Effector CD8-positive, alpha-beta T cell (primary cell): Measurements from ENCODE around the gene CPT1B.
"Not testable (repeated sequence)": the region's sequence is repeated elsewhere in the genome, so short reads cannot be mapped to it uniquely, and the experiment has no call there.

Experiments used
- DNase-seq: peaks from one replicate; lab custom pipeline; 2025; lab: John Stamatoyannopoulos, UW

CPT1B gene

DNA sequence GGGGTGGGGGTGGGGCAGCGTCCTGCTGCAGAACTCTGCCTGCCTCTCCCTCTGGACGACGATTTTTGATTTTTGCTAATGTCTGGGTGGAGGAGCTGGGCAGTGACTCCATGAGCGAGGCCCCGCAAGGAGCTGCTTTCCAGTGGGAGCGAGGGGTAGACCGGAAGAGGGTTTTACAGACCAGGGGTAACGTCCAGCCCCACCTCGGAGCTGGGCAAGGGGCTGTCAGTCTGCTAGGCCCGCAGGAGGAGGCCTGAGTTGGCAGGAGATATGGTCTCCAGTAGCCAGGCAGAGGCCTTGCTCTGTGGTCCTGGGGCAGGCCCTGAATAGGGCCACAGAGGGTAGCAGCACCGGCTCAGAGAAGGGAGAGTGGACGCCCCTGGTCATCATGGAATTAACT, 31.4 kb upstream of the CPT1B start:
- DNase-seq = no peak

DNA sequence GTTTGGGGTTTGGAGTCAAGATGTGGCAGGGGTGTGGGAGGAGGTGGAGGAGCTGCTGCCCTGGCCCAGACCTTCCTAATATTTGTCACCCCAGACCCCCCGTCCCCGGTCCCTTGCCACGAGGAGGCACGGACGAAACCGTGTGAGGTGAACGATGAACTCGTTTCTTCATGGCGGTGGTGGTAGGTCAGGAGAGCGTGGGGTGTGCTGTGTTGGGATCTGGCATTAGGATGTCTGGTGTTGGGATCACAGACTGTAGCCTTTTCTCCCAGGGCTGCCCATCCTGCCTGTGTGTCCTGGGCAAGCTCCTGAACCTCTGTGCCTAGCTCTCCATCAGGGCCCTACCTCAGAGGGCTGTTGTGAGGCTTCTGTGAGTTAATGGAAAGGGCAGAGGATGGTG, 30.8 kb upstream of the CPT1B start:
- DNase-seq = no peak

DNA sequence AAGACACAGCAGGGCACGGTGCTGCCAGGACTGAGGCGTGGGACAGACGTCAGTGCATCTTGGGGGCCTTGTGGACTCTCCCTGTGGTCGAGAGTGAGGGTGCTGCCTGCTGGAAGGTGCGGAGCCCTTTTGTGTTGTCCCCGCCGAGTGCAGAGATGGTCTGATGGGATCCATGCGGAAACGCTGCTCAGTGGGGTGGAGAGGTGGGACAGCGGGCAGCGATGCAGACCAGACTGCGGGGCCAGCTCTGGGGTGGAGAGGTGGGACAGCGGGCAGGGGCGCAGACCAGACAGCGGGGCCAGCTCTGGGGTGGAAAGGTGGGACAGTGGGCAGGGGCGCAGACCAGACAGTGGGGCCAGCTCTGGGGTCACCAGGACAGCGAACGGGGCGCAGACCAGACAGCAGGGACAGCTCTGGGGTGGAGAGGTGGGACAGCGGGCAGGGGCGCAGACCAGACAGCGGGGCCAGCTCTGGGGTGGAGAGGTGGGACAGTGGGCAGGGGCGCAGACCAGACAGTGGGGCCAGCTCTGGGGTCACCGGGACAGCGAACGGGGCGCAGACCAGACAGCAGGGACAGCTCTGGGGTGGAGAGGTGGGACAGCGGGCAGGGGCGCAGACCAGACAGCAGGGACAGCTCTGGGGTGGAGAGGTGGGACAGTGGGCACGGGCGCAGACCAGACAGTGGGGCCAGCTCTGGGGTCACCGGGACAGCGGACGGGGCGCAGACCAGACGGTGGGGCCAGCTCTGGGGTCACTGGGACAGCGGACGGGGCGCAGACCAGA, 30.0 kb upstream of the CPT1B start:
- not testable (repeated sequence) for DNase-seq

DNA sequence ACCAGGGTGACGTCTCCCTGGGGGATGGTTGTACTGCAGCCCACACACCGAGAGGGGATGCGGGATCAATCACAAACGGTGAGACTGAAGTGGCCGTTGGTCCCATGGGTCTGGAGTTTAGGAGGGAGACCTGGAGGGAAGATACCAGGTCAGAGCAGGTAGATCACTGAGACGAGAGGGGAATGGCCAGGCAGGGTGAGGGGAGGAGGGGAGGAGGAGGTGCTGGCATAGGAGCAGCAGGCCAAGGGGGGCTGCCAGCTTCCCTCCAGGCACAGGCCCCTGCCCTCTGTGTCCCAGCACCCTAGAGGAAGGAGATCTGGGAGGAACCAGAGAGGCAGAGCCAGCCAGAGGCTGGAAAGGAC, 29.4 kb upstream of the CPT1B start:
- no peak for DNase-seq

DNA sequence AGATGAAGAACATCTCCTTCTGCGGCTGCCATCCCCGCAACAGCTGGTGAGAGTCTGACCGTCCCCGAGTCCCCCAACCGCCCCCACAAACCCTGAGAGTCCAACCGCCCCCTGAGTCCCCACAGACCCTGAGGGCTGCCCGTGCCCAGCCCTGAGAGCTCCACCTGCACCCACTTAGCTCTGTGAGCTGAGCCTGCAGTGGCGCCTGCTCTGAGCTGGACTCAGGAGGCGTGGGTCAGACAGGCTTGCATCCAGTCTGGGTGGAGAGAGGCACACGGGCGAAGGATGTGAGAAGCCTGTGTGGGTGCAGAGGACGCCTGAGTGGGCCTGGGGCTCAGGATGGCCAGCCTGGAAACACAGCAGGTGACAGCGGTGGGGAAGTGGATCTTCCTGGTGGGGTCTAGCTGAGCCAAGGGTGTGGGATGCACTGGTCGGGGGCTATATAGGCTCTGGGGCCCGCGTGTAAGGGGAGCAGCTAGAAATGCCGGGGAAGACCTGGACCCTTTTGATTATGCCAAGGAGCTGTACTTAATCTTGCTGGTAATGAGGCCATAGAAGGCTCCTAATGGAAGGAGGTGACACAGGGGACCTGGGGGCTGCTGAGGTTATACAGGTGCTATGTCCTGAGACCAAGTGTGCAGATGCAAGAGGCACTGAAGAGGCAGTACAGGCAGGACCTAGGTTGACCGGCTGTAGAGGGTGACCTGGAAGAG, 28.9 kb upstream of the CPT1B start:
- no peak for DNase-seq

DNA sequence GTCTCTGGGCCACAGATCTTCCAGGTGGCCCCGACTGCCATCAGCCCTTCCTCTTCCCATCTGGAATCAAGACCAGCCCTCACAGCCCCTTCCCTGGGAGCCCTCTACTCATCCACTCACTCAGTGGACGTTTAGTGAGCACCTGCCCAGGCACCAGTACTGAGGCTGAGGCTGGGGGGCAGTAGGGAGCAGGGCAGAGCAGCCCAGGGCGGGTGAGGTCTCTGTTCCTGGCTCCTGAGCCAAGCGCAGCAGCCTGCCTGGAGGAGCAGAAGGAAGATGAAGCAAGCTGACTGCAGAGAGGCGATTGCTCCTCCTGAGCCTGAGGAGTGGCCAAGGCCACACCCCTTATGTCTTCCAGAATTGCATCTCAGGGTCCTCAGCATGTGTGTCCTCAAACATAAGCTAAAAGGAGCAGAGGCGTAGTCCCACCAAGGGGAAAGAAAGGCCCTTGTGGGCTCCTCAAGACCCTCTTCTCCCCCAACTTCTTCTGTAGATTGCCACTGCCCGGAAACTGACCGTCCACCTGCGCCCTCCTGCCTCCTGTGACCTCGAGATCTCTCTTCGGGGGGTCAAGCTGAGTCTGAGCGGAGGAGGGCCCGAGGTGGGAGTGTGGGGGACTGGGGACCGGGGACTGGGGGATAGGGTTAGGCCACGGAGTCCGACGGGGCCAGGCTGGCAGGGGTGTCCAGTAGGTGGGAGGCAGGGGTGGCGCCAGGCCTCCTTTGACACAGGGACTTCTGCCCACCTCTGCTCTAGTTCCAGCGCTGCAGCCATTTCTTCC, 28.1 kb upstream of the CPT1B start:
- no peak for DNase-seq

DNA sequence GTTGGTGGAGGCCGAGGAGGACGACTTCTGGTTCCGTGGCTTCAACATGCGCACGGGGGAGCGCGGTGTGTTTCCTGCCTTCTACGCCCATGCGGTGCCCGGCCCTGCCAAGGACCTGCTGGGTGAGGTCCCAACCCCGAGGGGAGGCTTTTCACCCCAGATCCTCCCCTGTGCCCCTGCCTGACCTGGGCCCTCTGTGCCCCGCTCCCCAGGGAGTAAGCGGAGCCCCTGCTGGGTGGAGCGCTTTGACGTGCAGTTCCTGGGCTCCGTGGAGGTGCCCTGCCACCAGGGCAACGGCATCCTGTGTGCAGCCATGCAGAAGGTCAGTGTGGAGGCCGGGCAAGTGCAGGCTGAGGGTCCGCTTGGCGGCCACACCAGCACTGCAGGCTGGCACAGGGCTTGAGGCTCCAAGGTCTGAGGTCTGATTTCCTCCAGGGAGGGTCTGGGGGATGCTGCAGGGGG, 27.4 kb upstream of the CPT1B start:
- no peak for DNase-seq

DNA sequence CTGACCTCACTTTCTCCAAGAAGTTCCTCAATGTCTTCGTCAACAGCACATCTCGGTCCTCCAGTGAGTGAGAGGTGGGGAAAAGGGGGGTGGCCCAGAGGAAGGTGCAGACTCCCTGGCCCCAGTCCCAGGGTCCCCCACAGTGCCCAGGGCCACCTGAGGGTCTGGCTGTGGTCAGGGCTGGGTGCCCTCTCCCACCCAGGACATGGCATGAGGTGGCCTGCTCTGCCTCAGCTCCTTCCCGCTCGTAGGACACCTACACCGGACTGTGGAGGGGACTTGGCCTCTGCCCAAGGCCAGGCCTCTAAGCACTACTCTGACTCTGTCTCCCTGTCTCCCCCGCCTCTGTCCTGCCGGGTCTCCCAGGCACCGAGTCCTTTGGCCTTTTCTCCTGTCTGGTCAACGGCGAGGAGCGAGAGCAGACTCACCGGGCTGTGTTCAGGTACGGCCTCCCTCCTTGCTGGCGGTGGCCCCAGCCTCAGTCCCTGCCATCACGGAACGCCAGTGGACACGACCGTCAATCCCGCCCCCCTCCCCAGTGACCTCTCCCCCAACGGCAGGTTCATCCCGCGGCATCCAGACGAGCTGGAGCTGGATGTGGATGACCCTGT, 26.9 kb upstream of the CPT1B start:
- DNase-seq = no peak

DNA sequence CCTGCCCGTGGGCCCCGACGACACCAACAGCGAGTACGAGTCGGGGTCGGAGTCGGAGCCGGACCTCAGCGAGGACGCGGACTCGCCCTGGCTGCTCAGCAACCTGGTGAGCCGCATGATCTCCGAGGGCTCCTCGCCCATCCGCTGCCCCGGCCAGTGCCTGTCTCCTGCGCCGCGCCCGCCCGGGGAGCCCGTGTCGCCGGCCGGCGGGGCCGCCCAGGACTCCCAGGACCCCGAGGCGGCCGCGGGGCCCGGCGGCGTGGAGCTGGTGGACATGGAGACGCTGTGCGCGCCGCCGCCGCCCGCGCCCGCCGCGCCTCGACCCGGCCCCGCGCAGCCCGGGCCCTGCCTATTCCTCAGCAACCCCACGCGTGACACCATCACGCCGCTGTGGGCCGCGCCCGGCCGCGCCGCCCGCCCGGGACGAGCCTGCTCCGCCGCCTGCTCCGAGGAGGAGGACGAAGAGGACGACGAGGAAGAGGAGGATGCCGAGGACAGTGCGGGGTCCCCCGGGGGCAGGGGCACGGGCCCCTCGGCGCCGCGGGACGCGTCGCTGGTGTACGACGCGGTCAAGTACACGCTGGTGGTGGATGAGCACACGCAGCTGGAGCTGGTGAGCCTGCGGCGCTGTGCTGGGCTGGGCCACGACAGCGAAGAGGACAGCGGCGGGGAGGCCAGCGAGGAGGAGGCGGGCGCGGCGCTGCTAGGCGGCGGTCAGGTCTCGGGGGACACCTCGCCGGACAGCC, 26.2 kb upstream of the CPT1B start:
- no peak for DNase-seq

DNA sequence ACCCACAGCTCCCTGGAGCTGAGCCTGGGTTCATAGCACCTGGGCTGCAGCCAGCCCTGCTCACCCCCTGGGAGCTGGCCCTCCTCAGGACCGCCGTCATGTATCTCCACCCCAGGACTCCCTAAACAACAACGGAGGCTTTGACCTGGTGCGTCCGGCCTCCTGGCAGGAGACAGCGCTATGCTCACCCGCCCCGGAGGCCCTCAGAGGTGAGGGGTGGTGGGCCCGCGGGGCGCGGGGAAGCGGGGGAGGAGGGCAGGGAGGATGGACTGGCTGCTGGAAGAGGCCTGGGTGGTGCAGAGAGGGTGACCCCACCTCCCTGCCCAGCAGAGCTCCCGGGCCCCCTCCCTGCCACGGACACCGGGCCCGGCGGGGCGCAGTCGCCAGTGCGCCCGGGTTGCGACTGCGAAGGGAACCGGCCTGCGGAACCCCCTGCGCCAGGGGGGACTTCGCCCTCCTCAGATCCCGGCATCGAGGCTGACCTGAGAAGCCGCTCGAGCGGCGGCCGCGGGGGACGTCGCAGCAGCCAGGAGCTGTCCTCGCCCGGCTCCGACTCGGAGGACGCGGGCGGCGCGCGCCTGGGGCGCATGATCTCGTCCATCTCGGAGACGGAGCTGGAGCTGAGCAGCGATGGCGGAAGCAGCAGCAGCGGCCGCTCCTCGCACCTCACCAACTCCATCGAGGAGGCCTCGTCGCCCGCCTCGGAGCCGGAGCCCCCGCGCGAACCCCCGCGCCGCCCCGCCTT, 25.5 kb upstream of the CPT1B start:
- no peak for DNase-seq

DNA sequence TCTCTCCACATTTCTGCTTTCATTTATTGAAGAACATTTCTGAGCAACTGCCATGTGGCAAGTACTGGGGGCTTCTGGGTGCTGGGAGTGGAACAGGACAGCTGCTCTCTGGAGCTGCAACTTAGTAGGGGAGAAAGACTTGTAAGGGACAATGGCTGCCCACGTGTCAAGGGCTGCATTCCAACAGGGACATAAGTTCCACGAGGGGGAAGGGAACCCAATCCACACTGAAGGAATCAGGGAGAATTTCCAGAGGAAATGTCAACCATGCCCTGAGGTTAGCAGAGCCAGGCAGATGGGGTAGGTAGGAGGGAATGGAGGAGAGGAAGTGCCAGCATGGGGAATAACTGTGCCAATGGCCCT, 24.1 kb upstream of the CPT1B start:
- no peak for DNase-seq

DNA sequence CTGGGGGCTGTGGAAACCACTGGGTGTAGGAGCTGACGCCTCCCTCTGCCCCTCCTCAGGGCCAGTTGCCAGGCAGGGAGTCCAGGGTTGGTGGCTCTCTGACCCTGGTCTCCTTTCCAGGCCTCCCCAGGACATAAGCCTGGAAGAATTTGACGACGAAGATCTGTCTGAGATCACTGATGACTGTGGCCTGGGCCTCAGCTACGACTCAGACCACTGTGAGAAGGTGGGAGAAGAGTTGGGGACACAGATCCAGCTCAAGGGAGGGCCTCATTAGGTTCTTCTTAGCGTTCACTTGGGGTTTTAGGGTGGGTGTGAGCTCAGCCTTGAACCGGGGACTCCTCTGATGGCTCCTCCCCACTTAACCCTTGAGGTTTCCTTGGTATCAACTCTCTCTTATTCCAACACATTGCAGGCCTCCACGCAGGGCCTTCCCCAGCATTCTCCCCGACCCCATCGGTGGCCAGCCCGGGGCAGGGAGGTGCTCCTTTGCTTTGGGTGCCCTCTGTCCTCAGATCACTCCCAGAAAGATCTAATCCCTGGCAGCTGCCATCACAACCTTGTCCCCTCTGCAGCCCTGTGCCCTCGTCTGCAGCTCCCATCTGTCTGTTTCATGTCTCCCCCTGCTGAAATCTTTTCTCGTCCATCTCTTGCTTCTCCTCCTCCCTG, 23.6 kb upstream of the CPT1B start:
- DNase-seq = no peak

DNA sequence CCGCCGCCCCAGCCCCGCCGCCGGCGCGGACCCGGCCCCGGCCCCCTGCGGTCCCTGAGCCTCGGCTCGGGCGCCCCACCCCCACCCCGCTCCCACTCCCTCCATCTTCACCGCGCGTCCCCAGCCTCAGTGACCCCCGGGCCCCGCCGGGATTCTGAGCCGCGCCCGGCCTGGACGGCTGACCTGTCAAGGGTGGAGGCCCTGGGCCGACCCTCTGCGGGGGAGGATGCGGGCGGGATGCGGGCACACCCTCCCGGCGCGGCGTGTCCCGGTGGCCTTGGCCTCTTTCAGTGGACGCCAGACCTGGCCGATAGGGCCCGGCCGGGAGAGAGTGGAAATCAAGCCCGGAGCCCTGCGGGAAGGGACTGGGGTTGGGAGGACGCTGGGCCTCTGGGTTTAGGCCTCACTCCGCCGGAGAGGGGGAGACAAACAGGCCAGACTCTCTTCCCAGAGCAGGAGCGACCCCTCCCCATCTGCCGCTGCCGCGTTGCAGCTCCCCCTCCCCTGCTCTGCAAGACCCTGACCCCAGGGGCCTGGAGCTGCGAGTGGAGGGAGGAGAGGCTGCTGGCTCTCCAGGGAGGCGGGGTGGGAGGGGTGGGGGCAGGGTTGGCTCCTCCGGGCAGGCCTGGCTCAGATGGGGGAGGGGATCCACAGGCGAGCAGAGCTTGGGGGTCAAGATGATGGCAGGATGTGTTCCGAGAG, 22.9 kb upstream of the CPT1B start:
- DNase-seq = no peak

DNA sequence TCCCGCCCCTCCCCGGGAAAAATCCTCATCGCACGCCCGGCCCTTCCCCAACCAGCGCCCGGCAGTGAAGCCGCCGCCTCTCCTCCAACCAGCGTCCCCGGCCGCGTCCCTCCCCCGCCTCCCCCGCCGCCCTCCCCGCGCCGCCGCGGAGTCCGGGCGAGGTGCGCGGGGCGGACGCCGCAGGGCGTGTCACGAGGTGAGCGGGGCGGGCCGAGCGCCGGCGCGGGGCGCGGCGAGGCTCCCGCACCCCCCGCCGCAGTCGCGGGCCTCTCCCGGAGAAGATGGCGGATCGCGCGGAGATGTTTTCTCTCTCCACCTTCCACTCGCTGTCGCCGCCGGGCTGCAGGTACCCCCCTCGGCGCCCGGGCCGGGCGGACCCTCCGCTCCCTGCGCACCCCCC, 22.3 kb upstream of the CPT1B start, which contains the start of gene MAPK8IP2:
TSS of gene MAPK8IP2 (plus strand) at position 256 of the 400 bp plus-strand sequence. CDS start at position 282, 26 bp downstream.
- no peak for DNase-seq

DNA sequence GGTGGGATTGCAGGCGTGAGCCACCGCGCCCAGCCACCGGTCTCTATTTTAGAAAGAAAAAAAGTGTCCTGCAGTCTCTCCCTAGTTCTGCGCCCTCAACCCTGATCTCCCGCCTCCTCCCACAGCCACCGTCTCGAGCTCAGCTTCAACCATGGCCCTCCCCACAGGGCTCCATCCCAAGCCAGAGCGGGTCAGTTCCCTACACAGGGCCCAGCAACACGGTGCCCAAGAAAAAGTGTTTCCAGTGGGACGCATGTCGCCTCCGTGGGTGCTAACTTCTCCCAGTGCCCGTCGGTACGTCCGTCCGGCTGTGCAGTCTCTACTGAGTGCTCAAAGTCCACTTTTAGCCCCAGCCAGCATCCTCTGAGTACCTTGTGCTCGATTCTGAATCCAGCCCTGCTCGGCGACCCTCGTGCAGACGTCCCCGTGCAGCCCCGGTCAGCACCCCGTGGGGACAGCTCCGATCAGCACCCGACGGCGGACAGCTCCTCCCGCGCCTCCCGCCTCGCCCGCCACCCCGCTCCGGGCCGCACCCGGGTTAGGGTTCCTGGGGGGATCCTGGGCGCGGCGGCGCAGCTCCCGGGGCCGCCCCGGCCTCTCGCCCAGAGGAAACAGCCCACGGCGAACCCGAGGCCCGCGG, 21.7 kb upstream of the CPT1B start:
- peak; percentile 48 for DNase-seq

DNA sequence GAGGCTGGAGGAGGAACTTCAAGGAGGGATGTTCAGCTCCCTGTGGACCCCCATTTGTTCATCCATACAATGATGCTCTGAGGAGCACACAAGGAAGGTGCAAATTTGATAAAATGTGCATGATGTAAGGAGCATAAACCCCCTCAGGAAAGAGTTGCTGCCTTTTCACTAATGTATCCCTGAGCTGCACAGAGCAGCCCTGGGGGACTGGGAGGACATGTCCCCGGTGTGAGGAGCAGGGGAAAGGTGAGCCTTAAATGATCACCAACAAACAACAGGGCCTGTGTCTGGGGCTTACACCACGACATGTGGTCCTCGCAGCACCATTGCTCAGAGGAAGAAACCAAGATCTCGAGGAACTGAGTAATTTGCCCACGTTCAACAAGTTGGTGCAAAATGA, 18.9 kb upstream of the CPT1B start:
- no peak for DNase-seq

DNA sequence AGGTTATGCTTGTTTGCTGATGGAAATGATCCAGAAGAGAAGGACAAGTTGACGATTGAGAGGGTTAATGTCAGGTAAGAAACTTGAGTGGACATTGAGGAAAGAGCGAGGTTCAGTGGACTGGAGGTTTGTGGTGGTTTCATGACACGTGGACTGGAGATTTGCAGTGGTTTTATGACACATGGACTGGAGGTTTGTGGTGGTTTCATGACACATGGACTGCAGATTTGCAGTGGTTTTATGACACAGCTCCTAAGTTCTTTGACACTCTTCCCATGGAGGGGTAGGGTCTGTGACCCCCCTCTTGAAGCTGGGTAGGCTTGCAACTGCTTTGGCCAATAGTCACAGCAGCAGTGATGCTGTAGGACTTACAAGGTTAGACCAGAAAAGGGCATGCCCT, 17.0 kb upstream of the CPT1B start:
- DNase-seq = no peak

DNA sequence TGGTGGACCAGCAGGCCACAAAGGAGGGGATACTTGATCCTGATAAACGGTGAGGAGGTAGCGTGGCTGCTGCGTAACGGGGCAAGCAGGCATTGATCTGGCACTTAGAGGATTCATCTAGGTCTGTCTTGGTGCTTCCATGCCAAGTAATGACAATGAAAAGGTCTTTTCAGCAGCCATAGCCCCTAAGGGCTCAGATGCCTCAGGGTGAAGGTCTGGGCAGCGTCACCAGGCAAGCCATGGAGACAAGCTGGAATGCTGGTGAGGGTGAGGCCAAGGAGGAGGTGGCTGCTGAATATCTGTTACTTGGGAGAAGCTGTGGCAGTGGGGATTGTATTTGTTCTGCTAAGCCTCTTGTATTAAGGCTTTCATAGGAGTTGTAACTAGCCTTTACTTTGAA, 9.2 kb upstream of the CPT1B start:
- DNase-seq = no peak

DNA sequence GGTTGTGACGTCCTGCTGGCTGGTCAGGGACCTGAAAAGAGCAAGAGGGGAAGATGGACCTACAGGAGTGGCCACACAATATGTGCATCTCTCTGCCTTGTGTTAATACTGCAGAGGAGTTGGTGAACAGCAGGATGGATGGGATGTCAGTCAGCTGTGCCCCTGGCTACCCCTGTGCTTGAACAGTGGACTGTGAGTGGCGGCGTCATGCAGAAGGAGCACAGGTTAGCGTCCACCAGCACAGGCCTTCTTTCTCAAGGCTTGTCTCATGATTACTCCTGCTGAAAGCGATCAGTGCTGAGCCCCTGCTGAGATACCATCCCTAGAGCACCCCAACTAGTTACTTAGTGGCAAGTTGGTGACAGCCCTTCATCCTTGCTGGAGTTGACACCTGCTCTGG, 8.2 kb upstream of the CPT1B start:
- DNase-seq = no peak
